GM10248 (cell line): ENCODE results near the gene SGTB.

Experiments used
- CTCF ChIA-PET: fragments of 300-600 bp; sonication (Branson Sonifier 250); formaldehyde crosslinking; extraction: SDS; loops from one replicate; lab custom pipeline; 2021; ENCODE audit warnings: antibody characterized with exemption; lab: Yijun Ruan, JAX
- POLR2A ChIA-PET: fragments of 350-650 bp; sonication (Branson Sonifier 250); formaldehyde crosslinking; extraction: SDS; loops from one replicate; lab custom pipeline; 2020; ENCODE audit warnings: antibody characterized with exemption; lab: Yijun Ruan, JAX
- DNase-seq: peaks from one replicate; pipeline ENCODE4 v3.0.0; 2012; ENCODE audit errors: extremely low spot score
- TF ChIP-seq, protein P1 (sequence below): IDR thresholded peaks from 2 replicates; pipeline ENCODE4 v1.5.1; 2012; ENCODE audit warnings: mild to moderate bottlenecking, low read depth; ENCODE audit errors: extremely low read depth, missing control alignments, control extremely low read depth

Gene SGTB

DNA sequence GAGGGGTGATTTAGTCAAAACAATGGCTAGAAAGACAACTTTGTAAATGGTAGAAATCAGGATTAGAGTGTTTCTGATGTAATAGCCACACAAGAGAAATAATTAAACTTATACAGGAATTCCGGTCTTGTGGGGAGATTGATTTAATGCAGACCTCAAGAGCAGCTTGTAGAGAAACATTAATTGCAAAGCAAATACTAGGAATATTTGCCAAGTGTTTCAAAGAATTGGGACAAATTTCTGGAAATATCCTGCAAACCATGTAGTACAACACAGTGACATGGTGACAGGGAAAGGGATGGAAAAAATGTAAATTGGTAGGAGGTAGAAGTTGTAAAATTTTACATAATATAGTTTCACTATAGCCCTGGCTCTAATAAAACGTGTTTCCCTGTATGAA, 29.0 kb upstream of the SGTB start:
- ChIA-PET POLR2A (no interaction called here), CTCF (interaction anchor here (0.8 to 1.8 kb wide), 2 partner anchors 7 to 10 kb away, joined by 4 to 8 read pairs; no protein-coding TSS in a partner anchor)
- TF ChIP-seq, protein P1, sequence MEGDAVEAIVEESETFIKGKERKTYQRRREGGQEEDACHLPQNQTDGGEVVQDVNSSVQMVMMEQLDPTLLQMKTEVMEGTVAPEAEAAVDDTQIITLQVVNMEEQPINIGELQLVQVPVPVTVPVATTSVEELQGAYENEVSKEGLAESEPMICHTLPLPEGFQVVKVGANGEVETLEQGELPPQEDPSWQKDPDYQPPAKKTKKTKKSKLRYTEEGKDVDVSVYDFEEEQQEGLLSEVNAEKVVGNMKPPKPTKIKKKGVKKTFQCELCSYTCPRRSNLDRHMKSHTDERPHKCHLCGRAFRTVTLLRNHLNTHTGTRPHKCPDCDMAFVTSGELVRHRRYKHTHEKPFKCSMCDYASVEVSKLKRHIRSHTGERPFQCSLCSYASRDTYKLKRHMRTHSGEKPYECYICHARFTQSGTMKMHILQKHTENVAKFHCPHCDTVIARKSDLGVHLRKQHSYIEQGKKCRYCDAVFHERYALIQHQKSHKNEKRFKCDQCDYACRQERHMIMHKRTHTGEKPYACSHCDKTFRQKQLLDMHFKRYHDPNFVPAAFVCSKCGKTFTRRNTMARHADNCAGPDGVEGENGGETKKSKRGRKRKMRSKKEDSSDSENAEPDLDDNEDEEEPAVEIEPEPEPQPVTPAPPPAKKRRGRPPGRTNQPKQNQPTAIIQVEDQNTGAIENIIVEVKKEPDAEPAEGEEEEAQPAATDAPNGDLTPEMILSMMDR = no peak
- DNase-seq = no peak

DNA sequence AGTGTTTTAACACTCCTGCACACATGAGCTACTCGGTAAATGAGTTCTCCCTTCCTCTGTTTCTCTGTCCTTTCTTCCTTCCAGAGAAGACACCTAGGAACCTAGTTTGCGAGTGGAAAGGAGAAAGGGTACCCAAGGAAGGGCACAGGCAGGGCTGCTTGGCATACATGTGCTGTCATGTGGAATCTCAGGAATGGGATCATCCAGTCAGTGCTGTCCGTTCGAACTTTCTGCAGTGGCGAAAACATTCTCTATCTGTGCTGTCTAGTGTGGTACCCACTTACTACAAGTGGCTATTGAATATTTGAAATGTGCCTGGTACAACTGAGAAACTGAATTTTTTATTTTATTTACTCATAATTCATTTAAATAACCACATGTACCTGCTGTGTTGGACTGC, 28.0 kb upstream of the SGTB start:
- TF ChIP-seq, protein P1 = no peak
- CTCF ChIA-PET = no interaction called here
- POLR2A ChIA-PET = no interaction called here
- no peak for DNase-seq

DNA sequence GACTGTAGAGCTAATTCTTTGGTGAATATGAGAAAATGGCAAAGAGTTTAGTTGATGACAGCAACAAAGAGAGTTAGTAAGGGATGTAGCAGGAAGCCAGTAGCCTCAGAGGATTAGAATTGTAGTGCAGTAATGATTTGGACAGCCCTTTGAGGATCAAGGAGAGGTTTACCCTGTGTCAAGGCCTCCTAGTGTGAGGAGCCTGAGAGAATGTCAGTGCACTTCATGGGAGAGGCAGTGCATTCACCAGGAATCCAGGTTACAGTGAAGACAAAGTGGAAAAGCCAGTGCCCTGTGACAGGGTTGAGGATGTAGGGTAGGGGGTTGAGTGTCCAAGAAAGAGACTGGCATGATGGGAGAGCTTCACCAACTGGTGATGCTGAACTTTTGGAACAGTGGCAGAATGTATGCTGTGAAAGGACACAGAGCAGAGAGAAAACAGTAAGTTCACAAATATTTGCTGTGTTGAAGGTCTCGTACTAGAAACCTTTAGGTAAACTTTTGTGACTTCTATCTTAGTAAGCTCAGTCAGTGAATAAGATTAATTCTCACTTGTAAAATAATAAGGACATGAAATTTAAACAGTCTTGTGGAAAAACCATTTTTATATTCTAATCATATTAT, 27.4 kb upstream of the SGTB start:
- no peak for DNase-seq
- TF ChIP-seq, protein P1 = no peak
- CTCF ChIA-PET = interaction anchor here (1.5 kb wide), 1 partner anchor 16 kb away, joined by 3 read pairs; no protein-coding TSS in a partner anchor
- POLR2A ChIA-PET = no interaction called here

DNA sequence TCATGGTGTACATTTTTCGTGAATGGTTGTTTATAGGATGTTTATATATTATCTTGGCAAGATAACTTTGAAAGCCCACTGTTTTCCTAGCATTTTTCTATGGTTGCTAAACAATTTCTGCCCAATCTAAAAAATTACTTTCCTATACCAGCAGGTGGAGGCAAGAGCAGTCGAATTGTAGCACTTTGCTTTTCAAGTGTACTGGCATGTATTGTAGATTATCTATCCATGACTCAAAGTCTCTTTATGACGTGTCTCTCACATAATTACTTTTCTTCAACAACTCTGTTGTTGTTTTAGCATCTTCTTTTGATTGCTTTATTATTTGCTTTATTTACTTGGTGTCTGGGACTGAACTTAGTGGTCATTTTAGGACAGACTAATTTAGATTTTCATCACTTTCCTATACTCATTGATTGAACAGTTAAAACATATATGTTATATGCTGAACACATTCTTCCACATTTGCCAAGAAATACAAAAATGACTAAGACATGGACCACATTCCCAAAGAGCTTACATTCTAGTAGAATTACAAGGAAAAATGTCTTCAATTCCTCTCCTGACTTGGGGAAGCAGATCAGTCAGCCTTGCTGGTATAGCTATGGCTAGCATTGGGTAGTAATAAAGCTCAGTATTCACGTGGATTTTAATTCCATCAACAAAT, 20.8 kb upstream of the SGTB start:
- TF ChIP-seq, protein P1 = peak; percentile 62
- ChIA-PET POLR2A (no interaction called here), CTCF (interaction anchor here (0.8 to 4.5 kb wide), 14 partner anchors 9 to 563 kb away, joined by 3 to 23 read pairs (median 4); partner anchors contain the start of gene NLN)
- peak; percentile 63 for DNase-seq

DNA sequence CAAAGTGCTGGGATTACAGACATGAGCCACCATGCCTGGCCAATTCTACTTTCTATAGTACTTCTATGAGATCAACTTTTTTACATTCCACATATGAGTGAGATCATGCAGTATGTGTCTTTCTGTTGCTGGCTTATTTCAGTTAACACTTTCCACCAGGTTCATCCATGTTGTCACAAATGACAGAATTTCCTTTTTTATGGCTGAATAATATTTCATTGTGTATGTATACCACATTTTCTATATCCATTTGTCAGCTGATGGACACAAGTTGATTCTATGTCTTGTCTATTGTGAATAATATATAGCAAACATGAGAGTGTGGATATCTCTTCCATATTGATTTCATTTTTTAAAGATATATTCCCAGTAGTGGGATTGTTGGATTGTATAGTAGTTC, 17.3 kb upstream of the SGTB start:
- ChIA-PET CTCF (interaction anchor here (1.7 kb wide), 1 partner anchor 42 kb away, joined by 4 read pairs; no protein-coding TSS in a partner anchor), POLR2A (no interaction called here)
- no peak for DNase-seq
- TF ChIP-seq, protein P1 = no peak

DNA sequence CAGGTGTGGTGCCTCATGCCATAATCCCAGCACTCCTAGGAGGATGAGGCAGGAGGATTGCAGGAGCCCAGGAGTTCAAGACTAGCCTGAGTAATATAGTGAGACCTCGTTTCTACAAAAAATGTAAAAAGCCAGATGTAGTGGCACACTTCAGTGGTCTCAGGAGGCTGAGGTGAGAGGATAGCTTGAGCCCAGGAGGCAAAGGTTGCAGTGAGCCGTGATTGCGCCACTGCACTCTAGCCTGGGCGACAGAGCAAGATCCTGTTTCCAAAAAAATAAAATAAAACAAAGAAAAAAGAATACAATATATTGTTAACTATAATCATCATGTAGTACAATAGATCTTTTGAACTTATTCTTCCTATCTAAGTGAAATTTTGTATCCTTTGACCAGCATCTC, 16.4 kb upstream of the SGTB start:
- DNase-seq = no peak
- ChIA-PET POLR2A (no interaction called here), CTCF (interaction anchor here (0.8 kb wide), 1 partner anchor 15 kb away, joined by 3 read pairs; no protein-coding TSS in a partner anchor)
- TF ChIP-seq, protein P1 = no peak
